A549 treated with ZK216348 at 1 μM for 4 hours (cell line): ENCODE results near the gene GRIN2D. TPM values are rescaled to one million over a fixed set of nuclear protein-coding genes. Genes with fewer than 3 reads are reported as not detected.

Source experiments
- total RNA-seq: library from RNA; stranded (reverse); fragments of 200-300 nt; extraction: Qiagen RNA extraction; gene quantifications from 5 replicates; pipeline ENCODE4 v1.2.3, GENCODE V29; 2022; ENCODE audit warnings: low read depth

Gene GRIN2D
- total RNA-seq = 4.4 to 12.0 TPM (median 10.2 TPM) in 5 replicates

DNA sequence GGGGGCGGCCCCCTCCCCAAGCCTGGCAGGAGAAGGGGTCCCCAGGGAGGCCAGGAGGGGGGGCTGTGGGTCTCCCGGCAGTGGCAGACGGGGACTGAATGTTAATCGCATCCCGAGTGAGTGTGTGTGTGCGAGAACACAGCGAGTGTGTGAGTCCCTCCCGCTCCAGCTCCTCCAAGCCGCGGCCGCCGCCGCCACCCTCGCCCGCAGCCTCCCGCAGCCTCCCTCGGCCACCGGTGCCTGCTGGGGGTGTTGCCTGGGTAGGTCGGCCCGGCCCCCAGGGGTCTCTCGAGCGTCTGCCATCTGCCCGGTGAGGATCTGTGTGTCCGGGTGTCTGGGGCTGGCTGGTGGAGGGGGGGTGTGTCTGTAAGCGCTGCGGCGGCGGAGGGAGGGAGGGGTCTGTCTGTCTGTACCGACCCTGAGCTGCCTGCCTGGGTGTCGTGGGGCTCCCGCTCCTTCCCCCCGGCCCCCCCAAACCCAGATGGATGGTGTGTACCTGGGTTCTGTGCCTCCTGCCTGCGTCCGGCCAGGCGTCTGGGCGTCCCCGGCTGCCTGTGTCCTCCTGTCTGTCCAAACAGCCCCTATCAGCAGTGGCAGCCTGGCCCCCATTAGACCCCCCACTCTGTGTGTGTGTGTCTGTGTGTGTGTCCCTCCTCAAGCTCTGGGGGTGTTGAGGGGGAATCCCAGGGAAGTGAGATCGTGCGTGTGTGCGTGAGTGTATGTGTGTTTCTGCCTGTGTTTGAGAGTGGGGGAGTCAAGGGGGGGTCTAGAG, at the start of gene GRIN2D:
TSS of gene GRIN2D (plus strand) at position 110 of the 772 bp plus-strand sequence. CDS start 4,725 bp downstream, outside the sequence.

DNA sequence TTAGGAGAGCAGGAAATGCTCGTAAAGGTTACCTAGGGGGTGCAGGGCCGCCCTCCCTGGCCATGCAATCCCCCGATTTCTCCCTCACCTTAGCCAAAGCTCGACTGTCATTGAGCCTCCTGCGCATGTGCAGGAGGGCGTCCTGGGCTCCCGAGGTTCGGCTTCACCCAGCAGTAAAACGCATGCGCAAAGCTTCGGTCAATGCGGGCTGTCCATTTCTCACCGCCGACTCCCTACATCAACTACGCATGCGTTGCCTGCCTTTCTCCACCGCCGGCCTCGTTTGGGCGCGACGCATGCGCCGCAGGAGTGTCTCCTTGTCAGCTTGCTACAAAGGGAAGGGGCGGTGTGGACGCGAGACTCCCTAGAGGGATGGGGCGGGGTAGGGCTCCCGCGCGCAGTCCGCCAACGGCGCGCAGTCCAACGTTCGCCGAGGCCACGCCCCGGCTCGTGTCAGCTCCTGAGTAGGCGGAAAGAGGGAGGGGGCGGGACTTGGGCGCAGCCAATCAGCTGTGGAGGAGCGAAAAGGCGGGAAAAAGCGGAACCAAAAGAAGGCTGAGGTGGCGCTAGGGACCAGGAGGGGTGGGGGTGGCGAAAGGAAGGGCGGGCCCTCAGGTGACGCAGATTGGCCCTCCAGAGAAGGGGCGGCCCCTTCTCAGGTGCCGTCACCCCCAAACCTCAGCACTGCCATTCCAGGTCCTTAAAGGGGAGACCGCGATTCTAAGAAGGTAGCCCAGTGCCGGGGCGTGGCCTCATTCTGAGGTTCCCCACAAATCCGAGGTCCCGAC, 29.5 kb upstream of the GRIN2D start, which contains the start of the genes SYNGR4 and TMEM143:
TSS of gene SYNGR4 (plus strand) at position 558 of the 788 bp plus-strand sequence. CDS start 1,476 bp downstream, outside the sequence.
TSS of gene TMEM143 (minus strand) at position 131 of the 788 bp plus-strand sequence. CDS start at position 111, 20 bp downstream.

DNA sequence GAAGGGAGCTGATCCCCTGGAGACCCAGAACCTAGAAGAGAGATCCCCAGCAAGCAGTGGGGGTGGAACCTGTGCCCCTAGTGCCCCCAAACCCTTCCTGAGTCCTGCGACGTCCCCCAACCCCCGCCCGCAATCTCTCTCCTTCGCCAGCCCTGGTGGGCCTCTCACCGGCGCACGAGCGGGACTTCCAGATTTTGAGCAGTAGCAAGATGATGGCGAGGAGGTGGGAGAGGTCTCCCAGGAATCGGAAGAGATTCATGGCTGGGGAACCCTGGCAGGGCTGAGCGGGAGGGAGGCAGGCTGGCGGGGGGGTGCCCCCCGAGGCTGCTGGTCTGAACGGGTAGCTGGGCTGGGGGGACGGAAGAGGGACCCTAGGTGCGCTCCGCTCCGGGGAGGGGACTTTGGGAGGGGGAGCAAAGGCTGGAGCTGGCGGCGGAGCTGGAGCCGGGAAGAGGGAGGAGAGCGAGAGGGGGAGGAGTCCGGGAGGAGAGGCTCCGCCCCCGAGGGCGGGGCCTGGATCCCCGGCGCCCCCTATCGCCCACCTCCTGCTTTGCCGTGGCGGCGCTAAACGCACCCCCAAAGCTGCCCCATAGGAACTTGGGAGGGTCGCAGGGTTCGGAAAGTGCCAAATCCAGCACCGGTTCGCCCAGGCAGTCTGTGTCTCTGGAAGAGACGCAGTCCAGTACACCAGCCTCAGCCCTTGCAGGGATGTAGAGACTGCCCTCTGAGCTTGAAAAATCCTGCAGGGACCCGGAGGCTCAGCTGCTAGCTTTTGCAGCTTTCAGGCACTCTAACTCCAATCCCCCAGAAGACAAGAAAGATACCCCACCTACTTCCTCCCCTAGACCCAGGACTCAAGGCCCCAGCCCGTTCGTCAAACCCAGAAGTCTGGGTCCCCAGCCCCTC, 2.1 kb upstream of the GRIN2D start, which contains the start of gene KDELR1:
TSS of gene KDELR1 (minus strand) at position 452 of the 906 bp plus-strand sequence. CDS start at position 259, 193 bp downstream.

Other genes starting within 250 kb of the GRIN2D start
- 59.3 to 68.2 TPM (median 61.8 TPM) in 5 replicates for gene LIG1, start 223.3 kb upstream of the GRIN2D start, total RNA-seq
- 4.0 to 9.3 TPM (median 7.8 TPM) in 5 replicates for gene ZSWIM9, start 223.0 kb upstream of the GRIN2D start, total RNA-seq
- 15.3 to 22.4 TPM (median 18.7 TPM) in 5 replicates for gene CARD8, start 137.8 kb upstream of the GRIN2D start, total RNA-seq
- 5.7 to 9.8 TPM (median 6.7 TPM) in 5 replicates for gene ZNF114, start 123.6 kb upstream of the GRIN2D start, total RNA-seq
- 449 to 529 TPM (median 467 TPM) in 5 replicates for gene EMP3, start 68.1 kb upstream of the GRIN2D start, total RNA-seq
- gene TMEM143, start 29.7 kb upstream of the GRIN2D start, total RNA-seq = 2.3 to 5.7 TPM (median 3.9 TPM) in 5 replicates
- gene SYNGR4, start 29.3 kb upstream of the GRIN2D start, total RNA-seq = 1.4 to 4.2 TPM (median 3.2 TPM) in 5 replicates
- gene KDELR1, start 2.1 kb upstream of the GRIN2D start, total RNA-seq = 319 to 434 TPM (median 419 TPM) in 5 replicates
- 96.2 to 123 TPM (median 121 TPM) in 5 replicates for gene GRWD1, start 52.3 kb downstream of the GRIN2D start, total RNA-seq
- gene KCNJ14, start 61.9 kb downstream of the GRIN2D start, total RNA-seq = 0.84 to 2.1 TPM (median 1.2 TPM) in 5 replicates
- gene CYTH2, start 75.7 kb downstream of the GRIN2D start, total RNA-seq = 47.4 to 71.5 TPM (median 62.5 TPM) in 5 replicates
- gene LMTK3, start 118.2 kb downstream of the GRIN2D start, total RNA-seq = 2.2 to 6.0 TPM (median 5.9 TPM) in 5 replicates
- 12.0 to 18.2 TPM (median 16.6 TPM) in 5 replicates for gene SULT2B1, start 158.5 kb downstream of the GRIN2D start, total RNA-seq
- gene SPACA4, start 213.1 kb downstream of the GRIN2D start, total RNA-seq = not detected in 5 replicates
- gene FAM83E, start 221.4 kb downstream of the GRIN2D start, total RNA-seq = 0.34 to 0.72 TPM (median 0.42 TPM) in 4 of 5 replicates, not detected in the other
- gene RPL18, start 225.5 kb downstream of the GRIN2D start, total RNA-seq = 2,942 to 3,695 TPM (median 3,228 TPM) in 5 replicates
- 8.2 to 18.4 TPM (median 17.3 TPM) in 5 replicates for gene SPHK2, start 225.8 kb downstream of the GRIN2D start, total RNA-seq
- gene DBP, start 243.7 kb downstream of the GRIN2D start, total RNA-seq = 1.6 to 3.4 TPM (median 2.5 TPM) in 5 replicates